NCI-H82 treated with DMSO at 0.1 percent for 48 hours (cell line): ENCODE results near the gene CD74.
"Not testable (repeated sequence)": the region's sequence is repeated elsewhere in the genome, so short reads cannot be mapped to it uniquely, and the experiment has no call there.

Experiments used
- DNase-seq: peaks from one replicate; lab custom pipeline; 2025; ENCODE audit not compliant: unreplicated experiment; lab: John Stamatoyannopoulos, UW

The CD74 gene

GRCh38 chr5:150412319-150413175, at the start of gene CD74:
Gene CD74 (minus strand): TSS chr5:150412910. CDS start chr5:150412749, 161 bp downstream.
- no peak for DNase-seq

- DNase-seq = no peak
Measured at GRCh38 chr5:150461231-150461630, 48.5 kb upstream of the CD74 start.

- DNase-seq = no peak
Measured at GRCh38 chr5:150460781-150461180, 48.1 kb upstream of the CD74 start.

- peak; percentile 40 for DNase-seq
Measured at GRCh38 chr5:150458802-150459557, 46.3 kb upstream of the CD74 start.

- no peak for DNase-seq
Measured at GRCh38 chr5:150457562-150458240, 45.0 kb upstream of the CD74 start.

GRCh38 chr5:150457121-150457520, 44.4 kb upstream of the CD74 start:
- DNase-seq = no peak

GRCh38 chr5:150454492-150455229, 42.0 kb upstream of the CD74 start:
- DNase-seq = no peak

GRCh38 chr5:150454027-150454426, 41.3 kb upstream of the CD74 start:
- DNase-seq = not testable (repeated sequence)

GRCh38 chr5:150452914-150453313, 40.2 kb upstream of the CD74 start:
- no peak for DNase-seq

GRCh38 chr5:150451594-150451993, 38.9 kb upstream of the CD74 start:
- no peak for DNase-seq

- DNase-seq = peak; percentile 88
Measured at GRCh38 chr5:150449517-150450339, 37.0 kb upstream of the CD74 start, which contains the start of gene RPS14. Gene RPS14 (minus strand): TSS chr5:150449739. CDS start chr5:150447733, 2,006 bp downstream.

GRCh38 chr5:150448952-150449516, 36.3 kb upstream of the CD74 start:
- DNase-seq = no peak

GRCh38 chr5:150448334-150448733, 35.6 kb upstream of the CD74 start:
- DNase-seq = no peak

GRCh38 chr5:150447188-150447587, 34.5 kb upstream of the CD74 start:
- DNase-seq = no peak

GRCh38 chr5:150446583-150446982, 33.9 kb upstream of the CD74 start:
- DNase-seq = no peak

- no peak for DNase-seq
Measured at GRCh38 chr5:150446088-150446487, 33.4 kb upstream of the CD74 start.

GRCh38 chr5:150444770-150445169, 32.1 kb upstream of the CD74 start:
- DNase-seq = no peak

- DNase-seq = peak; percentile 19
Measured at GRCh38 chr5:150443242-150444075, 30.7 kb upstream of the CD74 start.

- DNase-seq = no peak
Measured at GRCh38 chr5:150442699-150443080, 30.0 kb upstream of the CD74 start.
